GM06990 (cell line): ENCODE measurements around the gene FERMT3.
A peak's percentile ranks its signal among the peaks of the same experiment; 100 is the strongest.

Experiments
- DNase-seq: peaks from one replicate; pipeline ENCODE4 v3.0.0-alpha.2; 2011; ENCODE audit not compliant: insufficient read length; ENCODE audit errors: extremely low read depth
- H3K27me3 ChIP-seq: replicated peaks from 2 replicates; pipeline ENCODE4 v1.6.0; 2011; ENCODE audit warnings: low read length; ENCODE audit not compliant: control insufficient read depth, insufficient read depth
- H3K36me3 ChIP-seq: 2 replicates; pipeline ENCODE4 v1.5.1; 2011; ENCODE audit warnings: low read length; ENCODE audit not compliant: control insufficient read depth, insufficient read depth
- H3K4me3 ChIP-seq: replicated peaks from 2 replicates; pipeline ENCODE4 v1.5.1; 2011; ENCODE audit warnings: low read depth, mild to moderate bottlenecking, control low read depth, low read length
- TF ChIP-seq, protein P1 (sequence below): IDR thresholded peaks from 2 replicates; pipeline ENCODE4 v1.5.1; 2011; ENCODE audit warnings: low read length, control low read depth, mild to moderate bottlenecking, inconsistent platforms; ENCODE audit not compliant: insufficient read depth, poor library complexity, severe bottlenecking

Gene FERMT3

DNA sequence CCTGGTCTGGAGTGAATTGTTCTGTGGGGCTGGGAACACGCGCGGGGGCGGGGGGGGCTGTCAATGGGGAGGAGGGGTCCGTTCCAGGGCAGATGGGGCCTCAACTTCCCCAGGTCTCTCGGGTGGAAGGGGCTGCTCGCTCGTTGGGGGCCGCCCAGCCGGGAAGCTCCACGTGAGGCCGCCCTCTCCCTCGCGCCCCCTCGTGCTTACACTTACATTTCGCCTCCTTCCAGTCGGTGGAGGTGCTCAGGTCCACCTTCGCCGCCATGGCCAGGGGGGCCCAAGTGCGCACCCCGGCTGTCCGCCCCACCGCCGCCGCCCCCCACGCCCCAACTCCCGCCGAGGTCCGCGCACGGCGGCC lies 41.1 kb upstream of the FERMT3 start:
- no peaks in the 10 kb centered on the region for H3K27me3 ChIP-seq
- H3K36me3 ChIP-seq = no peaks in the 10 kb centered on the region
- no peak for DNase-seq
- TF ChIP-seq, protein P1, sequence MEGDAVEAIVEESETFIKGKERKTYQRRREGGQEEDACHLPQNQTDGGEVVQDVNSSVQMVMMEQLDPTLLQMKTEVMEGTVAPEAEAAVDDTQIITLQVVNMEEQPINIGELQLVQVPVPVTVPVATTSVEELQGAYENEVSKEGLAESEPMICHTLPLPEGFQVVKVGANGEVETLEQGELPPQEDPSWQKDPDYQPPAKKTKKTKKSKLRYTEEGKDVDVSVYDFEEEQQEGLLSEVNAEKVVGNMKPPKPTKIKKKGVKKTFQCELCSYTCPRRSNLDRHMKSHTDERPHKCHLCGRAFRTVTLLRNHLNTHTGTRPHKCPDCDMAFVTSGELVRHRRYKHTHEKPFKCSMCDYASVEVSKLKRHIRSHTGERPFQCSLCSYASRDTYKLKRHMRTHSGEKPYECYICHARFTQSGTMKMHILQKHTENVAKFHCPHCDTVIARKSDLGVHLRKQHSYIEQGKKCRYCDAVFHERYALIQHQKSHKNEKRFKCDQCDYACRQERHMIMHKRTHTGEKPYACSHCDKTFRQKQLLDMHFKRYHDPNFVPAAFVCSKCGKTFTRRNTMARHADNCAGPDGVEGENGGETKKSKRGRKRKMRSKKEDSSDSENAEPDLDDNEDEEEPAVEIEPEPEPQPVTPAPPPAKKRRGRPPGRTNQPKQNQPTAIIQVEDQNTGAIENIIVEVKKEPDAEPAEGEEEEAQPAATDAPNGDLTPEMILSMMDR = no peak
- H3K4me3 ChIP-seq = peak overlapping the region; percentile 69

DNA sequence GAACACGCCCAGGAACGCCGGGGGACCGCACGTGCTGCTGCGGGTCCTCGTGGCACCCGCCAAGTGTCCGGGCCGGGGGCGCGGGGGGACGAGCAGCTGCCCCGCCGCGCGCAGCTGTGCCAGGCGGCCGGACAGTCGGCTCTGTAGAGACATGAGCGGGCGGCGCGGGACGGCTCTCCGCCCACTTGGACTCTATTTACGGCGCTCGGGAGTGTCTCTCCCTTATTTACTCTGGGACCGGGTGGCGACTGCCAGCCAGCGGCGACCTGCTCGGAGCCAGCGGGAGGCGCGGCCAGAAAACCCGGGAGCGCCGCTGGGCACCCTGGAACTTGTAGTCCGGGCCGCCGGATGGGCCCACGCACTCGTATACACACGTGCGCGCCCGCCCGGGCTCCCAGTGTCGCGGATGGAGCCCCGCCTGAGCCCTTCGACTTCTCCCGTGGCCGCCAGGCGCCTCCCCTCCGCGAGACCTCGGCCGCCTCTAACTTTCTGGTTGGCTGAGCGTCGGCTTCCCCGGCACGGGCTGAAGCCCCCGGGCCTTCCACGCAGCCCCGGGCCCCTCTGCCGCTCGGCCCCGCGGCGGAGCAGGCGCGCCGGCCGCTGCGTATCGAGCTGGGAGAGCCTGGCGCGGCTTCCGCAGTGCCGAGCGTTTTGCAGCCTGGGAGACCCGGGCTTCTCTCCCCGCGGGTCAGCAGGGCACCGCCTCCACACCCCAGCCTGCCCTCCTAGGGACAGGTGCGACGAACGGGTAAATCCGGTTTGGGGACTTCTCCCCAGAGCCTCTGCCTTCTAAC lies 40.5 kb upstream of the FERMT3 start, which contains the start of gene MACROD1:
Gene MACROD1 (minus strand): TSS at position 272 of the 794 bp plus-strand sequence. CDS start 119 bp downstream, at position 153.
- TF ChIP-seq, protein P1 = peak; percentile 4
- no peaks in the 10 kb centered on the region for H3K27me3 ChIP-seq
- peak within 1 kb of the TSS; percentile 69 for H3K4me3 ChIP-seq
- DNase-seq = peak; percentile 87
- H3K36me3 ChIP-seq = no peaks in the 10 kb centered on the region

DNA sequence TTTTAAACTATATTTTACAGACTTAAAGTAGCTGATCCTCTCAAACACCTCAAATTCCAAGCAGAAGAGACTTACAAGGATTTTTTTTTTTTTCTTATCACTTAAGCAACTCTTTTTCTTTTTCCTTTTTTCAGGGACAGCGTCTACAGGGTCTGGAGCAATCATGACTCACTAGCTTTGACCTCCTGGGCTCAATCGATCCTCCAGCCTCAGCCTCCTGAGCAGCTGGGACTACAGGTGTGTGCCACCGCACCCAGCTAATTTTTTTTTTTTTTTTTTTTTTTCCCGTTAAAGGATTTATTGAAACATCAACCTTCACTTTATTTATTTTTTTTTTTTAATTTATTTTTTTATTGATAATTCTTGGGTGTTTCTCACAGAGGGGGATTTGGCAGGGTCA lies 36.1 kb upstream of the FERMT3 start:
- no peak for DNase-seq
- no peak overlapping the region for H3K4me3 ChIP-seq
- TF ChIP-seq, protein P1 = no peak

DNA sequence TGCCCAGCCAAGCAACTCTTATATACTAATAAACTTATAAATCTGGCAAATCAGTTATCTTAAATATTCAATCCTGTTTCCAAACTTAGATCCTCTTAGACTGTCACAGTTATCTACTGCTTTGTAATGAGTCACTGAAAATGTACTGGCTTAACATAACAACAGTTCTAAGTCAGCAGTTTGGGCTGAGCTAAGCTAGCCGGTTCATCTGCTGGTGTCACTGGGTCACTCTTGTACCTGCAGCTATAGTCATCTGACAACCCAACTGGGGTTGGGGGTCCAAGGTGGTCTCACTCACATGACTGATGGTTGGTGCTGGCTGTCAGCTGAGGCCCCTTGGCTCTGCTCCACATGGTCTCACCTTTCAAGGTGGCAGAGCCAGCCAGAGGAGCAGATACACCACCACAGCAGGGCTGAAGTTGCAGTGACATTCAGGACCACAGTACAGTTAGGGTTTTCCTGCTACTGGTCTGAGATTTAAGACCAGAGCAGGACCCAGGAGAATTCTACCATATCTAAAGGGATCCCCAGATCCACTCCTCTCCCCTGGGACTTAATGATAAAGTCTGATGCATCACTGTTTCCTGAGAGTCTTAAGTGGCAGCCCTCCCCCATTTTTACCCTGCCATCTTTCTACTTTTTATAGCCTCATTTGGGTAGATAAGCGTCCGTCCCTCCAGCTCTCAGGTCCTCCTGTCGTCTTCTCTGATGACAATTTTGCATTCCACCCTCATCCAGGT lies 32.7 kb upstream of the FERMT3 start:
- DNase-seq = no peak
- Histone ChIP-seq H3K27me3 (no peaks in the 10 kb centered on the region), H3K4me3 (no peak overlapping the region), H3K36me3 (no peaks in the 10 kb centered on the region)
- TF ChIP-seq, protein P1 = no peak

More for the DNA sequence above, 36.1 kb upstream of the FERMT3 start:
- Histone ChIP-seq H3K36me3 (no peaks in the 10 kb centered on the region), H3K27me3 (no peaks in the 10 kb centered on the region)

DNA sequence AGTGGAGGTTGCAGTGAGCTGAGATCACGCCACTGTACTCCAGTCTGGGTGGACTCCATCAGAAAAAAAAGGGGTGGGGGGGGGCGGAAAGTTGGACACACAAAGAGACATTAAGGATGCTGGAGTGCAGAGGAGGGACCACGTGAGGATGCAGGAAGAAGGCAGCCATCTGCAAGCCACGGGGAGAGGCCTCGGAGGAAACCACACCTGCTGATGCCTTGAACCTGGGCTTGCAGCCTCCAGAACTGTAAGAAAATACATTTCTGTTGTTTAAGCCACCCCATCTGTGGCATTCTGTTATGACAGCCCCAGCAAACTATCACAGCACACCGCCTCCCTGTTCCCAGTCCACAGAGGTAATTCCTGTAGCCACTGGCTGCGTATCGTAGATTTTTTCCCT lies 29.8 kb upstream of the FERMT3 start:
- no peak for DNase-seq
- Histone ChIP-seq H3K36me3 (no peaks in the 10 kb centered on the region), H3K27me3 (no peaks in the 10 kb centered on the region), H3K4me3 (no peak overlapping the region)
- TF ChIP-seq, protein P1 = no peak
